Hair follicular keratinocyte (primary cell): Measurements from ENCODE around the gene CLSTN2. TPM values are rescaled to one million over a fixed set of nuclear protein-coding genes. Genes with fewer than 3 reads are reported as not detected.

Experiments used
- total RNA-seq: library from RNA; depleted of rRNA; stranded (reverse); fragments of >200 nt; gene quantifications from 2 replicates; pipeline ENCODE4 v1.2.3, GENCODE V29; 2015

CLSTN2 gene
- total RNA-seq = 0.53 TPM in 1 of 2 replicates, not detected in the other

DNA sequence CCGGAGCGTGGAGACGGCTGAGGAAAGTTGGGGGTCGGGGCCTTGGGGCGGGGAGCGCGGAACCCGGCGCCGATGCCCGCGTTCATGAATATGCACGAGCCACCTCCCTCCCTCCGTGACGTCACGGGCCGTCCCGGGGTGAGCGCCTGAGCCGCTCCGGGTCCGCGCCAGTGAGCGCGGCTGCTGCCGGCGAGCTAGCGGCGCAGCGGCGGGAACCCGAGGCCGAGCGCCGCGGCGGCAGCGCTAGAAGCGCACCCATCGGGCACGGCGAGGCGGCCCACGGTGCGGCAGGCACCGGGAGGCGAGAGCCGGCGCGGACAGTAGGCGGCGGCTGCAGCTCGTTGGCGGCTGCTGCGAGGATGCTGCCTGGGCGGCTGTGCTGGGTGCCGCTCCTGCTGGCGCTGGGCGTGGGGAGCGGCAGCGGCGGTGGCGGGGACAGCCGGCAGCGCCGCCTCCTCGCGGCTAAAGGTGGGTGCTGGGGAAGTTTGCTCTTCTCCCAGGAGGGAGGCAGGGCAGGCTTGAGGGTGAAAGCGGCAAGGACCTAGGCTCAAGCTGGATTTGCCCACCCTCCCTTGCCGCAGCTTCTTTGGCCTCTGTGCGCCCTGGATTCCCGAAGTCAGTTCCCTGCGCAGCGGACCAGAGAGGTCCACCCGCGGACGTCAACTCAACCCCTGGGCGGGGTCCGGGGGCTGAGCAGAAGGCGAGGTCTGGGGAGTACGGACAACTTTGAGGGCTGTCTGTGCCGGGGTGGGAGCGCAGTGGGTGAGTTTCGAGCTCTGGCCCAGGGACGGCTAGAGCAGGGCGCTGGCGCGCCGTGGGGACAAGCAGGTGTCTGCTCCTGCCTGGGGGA is at the start of gene CLSTN2:
Gene CLSTN2 (plus strand): TSS at position 170 of the 850 bp plus-strand sequence.

